Measurements from ENCODE around the gene C13orf46. TPM values are rescaled to one million over a fixed set of nuclear protein-coding genes. Genes with fewer than 3 reads are reported as not detected.

The C13orf46 gene
- polyA plus RNA-seq, 2 of the 4 experiments (the other 2 are of a cell fraction): 0.05 to 0.13 TPM

DNA sequence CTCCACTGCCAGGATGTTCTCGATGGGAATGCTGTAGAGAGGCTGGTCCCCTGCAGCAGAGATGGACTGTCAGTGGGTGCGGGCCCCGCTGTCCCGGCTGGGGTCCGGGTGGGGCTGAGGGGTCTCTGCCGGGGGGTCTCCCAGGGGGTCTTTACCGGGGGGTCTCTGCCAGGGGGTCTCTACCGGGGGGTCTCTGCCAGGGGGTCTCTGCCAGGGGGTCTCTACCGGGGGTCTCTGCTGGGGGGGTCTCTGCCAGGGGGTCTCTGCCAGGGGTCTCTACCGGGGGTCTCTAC is 25.7 kb upstream of the C13orf46 start (continued):
- TF ChIP-seq POLR2AphosphoS2 (conservative IDR thresholded peaks at IDR 0.05; ENCODE audit: low read length) (no peak), HDAC2 (IDR thresholded peaks at IDR 0.05) (no peak), KDM5A (IDR thresholded peaks at IDR 0.05) (no peak), EHF (CRISPR knock-in tag; IDR thresholded peaks at IDR 0.05) (no peak)
- TF ChIP-seq, protein P1, sequence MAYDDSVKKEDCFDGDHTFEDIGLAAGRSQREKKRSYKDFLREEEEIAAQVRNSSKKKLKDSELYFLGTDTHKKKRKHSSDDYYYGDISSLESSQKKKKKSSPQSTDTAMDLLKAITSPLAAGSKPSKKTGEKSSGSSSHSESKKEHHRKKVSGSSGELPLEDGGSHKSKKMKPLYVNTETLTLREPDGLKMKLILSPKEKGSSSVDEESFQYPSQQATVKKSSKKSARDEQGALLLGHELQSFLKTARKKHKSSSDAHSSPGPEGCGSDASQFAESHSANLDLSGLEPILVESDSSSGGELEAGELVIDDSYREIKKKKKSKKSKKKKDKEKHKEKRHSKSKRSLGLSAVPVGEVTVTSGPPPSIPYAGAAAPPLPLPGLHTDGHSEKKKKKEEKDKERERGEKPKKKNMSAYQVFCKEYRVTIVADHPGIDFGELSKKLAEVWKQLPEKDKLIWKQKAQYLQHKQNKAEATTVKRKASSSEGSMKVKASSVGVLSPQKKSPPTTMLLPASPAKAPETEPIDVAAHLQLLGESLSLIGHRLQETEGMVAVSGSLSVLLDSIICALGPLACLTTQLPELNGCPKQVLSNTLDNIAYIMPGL (CRISPR knock-in tag; IDR thresholded peaks at IDR 0.05; ENCODE audit: borderline replicate concordance): no peak

DNA sequence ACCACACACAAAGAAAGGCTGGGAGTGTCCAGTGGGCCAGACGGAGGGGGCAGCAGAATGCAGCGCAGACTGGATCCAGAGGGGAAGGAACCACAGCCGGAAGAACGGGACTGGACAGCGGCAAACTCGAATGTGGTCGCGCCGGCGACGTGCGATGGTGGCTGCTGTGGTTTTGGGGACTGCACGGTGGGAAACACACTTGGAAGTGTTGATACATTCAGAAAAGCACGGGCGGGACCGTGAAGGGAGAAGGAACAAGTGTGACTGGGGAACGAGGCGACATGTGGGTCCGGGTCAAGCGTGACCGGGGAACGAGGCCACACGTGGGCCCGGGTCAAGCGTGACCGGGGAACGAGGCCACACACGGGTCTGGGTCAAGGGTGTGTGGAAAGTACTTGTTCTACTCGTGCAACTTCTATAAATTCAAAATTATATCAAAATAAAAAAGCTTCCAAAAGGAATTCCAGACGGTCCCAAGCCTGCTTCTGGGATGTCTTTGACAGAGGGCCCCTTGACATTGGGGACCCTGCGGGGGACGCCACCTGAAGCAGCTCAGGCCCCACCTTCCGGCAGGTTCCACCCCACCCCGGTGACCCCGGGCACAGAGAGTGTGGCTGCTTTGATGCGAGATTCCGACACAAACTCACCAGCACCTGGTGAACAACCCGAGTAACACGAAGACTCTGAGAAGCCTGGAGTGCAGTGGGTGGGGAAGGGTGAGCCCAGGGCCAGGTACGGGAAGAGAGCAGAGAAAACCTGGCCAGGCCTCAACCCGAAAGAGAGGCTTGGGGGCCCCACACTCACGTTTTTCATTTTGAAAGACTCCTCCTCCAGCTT is 25.1 kb upstream of the C13orf46 start:
- no peaks in the 10 kb centered on the region for H3K4me1 ChIP-seq
- 88% methylated on average over 24 of the region's 42 CpGs for WGBS (ENCODE audit: missing lambda C conversion rate)
- H3K9me3 ChIP-seq: no peaks in the 10 kb centered on the region
- no peak for DNase-seq (ENCODE audit: low read depth in 1 of 2, low spot score in 1 of 2)
- TF ChIP-seq JUNB (IDR thresholded peaks at IDR 0.05) (no peak), CHD4 (IDR thresholded peaks at IDR 0.05; ENCODE audit: borderline replicate concordance) (no peak), TFCP2L1 (CRISPR knock-in tag; IDR thresholded peaks at IDR 0.05) (no peak), MAX (IDR thresholded peaks at IDR 0.05) (no peak), EHMT2 (IDR thresholded peaks at IDR 0.05; ENCODE audit: low read depth) (no peak), CBX8 (IDR thresholded peaks at IDR 0.05) (no peak), RARB (CRISPR knock-in tag; IDR thresholded peaks at IDR 0.05) (no peak), RAD21 (conservative IDR thresholded peaks at IDR 0.05 in 1 of 2, IDR thresholded peaks at IDR 0.05 in 1 of 2) (no peak), RNF2 (IDR thresholded peaks at IDR 0.05; ENCODE audit: borderline replicate concordance, low read depth) (no peak)
- TF ChIP-seq, protein P2, sequence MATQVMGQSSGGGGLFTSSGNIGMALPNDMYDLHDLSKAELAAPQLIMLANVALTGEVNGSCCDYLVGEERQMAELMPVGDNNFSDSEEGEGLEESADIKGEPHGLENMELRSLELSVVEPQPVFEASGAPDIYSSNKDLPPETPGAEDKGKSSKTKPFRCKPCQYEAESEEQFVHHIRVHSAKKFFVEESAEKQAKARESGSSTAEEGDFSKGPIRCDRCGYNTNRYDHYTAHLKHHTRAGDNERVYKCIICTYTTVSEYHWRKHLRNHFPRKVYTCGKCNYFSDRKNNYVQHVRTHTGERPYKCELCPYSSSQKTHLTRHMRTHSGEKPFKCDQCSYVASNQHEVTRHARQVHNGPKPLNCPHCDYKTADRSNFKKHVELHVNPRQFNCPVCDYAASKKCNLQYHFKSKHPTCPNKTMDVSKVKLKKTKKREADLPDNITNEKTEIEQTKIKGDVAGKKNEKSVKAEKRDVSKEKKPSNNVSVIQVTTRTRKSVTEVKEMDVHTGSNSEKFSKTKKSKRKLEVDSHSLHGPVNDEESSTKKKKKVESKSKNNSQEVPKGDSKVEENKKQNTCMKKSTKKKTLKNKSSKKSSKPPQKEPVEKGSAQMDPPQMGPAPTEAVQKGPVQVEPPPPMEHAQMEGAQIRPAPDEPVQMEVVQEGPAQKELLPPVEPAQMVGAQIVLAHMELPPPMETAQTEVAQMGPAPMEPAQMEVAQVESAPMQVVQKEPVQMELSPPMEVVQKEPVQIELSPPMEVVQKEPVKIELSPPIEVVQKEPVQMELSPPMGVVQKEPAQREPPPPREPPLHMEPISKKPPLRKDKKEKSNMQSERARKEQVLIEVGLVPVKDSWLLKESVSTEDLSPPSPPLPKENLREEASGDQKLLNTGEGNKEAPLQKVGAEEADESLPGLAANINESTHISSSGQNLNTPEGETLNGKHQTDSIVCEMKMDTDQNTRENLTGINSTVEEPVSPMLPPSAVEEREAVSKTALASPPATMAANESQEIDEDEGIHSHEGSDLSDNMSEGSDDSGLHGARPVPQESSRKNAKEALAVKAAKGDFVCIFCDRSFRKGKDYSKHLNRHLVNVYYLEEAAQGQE (IDR thresholded peaks at IDR 0.05): no peak
- FAIRE-seq: no peak
- H3K4me2 ChIP-seq: no peak overlapping the region
- ChIA-PET POLR2A (no interaction called here), CTCF (interaction anchor here (0.6 kb wide), 1 partner anchor 204 kb away, joined by 3 read pairs; no protein-coding TSS in a partner anchor)
- no peak overlapping the region for H3K4me3 ChIP-seq
- no peak for ATAC-seq
- H3K27ac ChIP-seq: no peak overlapping the region

GRCh38 chr13:113997845-113998751 is 24.2 kb upstream of the C13orf46 start:
- Histone ChIP-seq H3K27ac (no peak overlapping the region), H3K9me3 (no peaks in the 10 kb centered on the region), H3K4me3 (no peak overlapping the region), H3K4me2 (no peak overlapping the region), H3K4me1 (no peaks in the 10 kb centered on the region)
- ATAC-seq (no peak), DNase-seq (ENCODE audit: low read depth in 1 of 2, low spot score in 1 of 2) (no peak), FAIRE-seq (no peak)
- peak; percentile 14 for TF ChIP-seq MAFK (IDR thresholded peaks at IDR 0.05; ENCODE audit: partially characterized antibody)
- no peak for TF ChIP-seq EHF (CRISPR knock-in tag; IDR thresholded peaks at IDR 0.05)
- ChIA-PET POLR2A (no interaction called here), CTCF (no interaction called here)
- 91% methylated on average over 15 of the region's 29 CpGs for WGBS (ENCODE audit: missing lambda C conversion rate)
